ENCODE measurements around the gene B4GALT1.

DNA sequence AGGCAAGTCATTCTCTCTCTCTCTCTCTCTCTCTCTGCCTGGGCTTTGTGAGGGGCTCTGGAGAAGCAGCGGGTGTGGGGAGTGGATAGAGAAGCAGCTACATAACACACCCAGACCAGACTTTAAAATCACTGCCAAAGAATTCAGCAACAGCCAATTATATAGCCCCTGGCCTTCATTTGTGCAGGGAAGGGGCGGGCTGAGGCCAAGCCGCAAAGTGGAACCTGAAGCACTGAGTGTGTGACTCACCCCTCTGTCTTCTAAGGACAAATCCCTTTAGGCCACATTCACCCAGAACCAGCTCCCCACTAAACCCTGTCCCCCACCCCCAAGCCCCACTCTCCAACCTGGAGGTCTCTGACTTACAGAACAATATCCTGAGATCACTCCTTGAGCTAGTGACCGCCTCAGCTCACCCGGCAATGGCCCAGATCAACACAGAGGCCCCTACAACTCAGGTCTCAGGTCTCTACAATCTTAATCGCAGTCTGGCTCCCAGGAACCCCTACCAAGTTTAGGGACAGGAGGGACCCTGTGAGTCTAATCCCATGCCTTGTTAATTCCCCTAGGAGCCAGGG is 6.0 kb downstream of the B4GALT1 start:
- TF ChIP-seq CTCF (IDR thresholded peaks at IDR 0.05) (no peak), EP300 (IDR thresholded peaks at IDR 0.05) (no peak), POLR2A (IDR thresholded peaks at IDR 0.05) (no peak), POLR2AphosphoS5 (IDR thresholded peaks at IDR 0.05) (peak in 1 of 3 donors; percentile 25)
